ENCODE measurements around the gene ZER1. TPM values are rescaled to one million over a fixed set of nuclear protein-coding genes. Genes with fewer than 3 reads are reported as not detected.
A peak's percentile ranks its signal among the peaks of the same experiment; 100 is the strongest.

Gene ZER1
- total RNA-seq, 1 experiment from 2014 or later: 23.0 TPM

DNA sequence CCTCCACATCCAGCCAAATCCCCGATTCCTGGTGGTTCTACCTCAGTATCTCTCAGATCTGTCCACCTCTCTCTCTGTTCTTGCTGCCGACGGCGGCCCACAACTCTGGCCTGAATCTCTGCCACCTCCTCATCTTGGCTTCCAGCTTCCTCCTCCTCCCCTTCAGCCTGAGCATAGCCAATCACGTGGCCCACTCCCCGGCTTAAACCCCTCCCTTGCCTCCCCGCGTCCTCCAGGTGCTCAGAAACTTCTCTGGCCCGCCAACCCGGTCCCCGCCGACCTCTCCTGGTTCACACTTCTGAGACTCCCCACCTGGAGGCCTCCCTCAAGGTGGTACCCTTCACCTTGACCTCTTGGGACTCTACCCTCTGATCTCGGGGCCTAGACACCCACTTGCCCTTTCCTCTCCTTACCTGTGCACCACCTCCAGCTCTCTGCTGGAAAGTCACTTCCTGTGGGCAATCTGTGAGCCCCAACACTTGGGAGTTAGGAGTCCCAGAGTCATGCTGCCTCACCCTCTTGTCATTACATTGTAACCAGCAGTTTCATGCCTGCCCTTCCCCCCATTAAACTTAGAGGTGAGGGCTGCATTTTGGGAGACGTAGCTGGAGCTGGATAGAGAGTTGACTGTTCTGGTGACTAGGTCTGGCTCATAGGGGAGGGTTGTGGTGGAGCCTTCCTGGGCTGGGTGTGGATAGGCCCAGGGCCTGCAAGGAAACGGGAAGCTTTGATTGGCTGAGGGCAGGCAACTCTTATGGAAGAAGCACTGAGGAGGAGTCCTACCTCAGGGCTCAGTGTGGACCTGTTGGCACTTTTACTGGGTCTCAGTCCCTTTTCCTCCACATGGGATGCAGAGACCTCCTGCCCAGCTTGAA is 87.2 kb downstream of the ZER1 start:
- peak; percentile 48 for DNase-seq (ENCODE audit: low spot score)
- in situ Hi-C loops (cut with HindIII; ENCODE audit: low sequenced_read_pairs): no loop called here

DNA sequence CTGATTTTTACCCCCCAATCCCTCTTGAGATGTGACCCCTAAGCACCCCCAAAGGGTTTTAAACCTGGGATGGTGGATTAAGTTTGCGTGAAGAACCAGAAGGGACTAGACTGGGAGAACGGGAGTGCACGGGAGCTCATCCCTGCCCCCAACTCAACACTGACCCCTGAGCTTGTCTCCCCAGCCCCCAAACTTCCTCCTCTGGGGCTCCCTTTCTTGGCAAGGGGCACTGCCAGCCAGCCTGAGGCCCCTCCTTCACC is 87.7 kb downstream of the ZER1 start:
- in situ Hi-C loops (cut with HindIII; ENCODE audit: low sequenced_read_pairs): no loop called here
- DNase-seq (ENCODE audit: low spot score): no peak

DNA sequence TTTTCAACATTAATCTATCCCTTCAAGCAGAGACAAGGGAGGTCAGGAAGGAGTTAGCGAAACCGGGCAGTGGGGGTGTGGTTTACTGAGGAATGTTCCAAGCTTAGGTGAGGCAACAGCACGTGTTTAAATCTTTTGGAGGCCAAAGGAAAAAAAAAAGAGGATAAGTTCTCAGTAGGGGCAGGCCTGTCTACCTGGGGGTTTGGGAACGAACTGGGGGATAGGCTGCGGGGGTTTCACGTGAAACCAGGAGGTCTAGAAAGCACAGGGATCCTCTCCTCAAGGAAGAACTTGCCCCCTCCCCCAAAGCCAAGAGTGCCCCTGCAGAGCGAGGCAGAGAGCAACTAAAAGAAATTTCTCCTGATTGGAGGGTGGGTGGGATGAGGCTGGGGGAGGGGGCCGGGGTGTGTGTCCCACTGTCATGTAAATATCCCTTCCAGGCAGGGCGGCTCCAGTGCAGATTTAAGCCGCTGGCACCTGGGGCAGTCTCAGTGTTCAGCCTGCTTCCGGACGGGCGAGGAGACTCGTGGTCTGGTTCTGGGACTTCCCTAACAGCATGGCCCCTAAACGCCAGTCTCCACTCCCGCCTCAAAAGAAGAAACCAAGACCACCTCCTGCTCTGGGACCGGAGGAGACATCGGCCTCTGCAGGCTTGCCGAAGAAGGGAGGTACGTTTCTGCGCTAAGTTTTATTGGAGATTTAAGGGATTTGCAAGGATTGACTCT is 88.2 kb downstream of the ZER1 start:
- peak; percentile 40 for DNase-seq (ENCODE audit: low spot score)
- in situ Hi-C loops (cut with HindIII; ENCODE audit: low sequenced_read_pairs): no loop called here

Other genes with a start within 250 kb of the ZER1 start
- 99.1 and 103 TPM in 2 replicates for gene SPTAN1, start 219.3 kb downstream of the ZER1 start, total RNA-seq (2014; rRNA removed; shearing (Covaris generic))
- gene DYNC2I2, start 115.1 kb downstream of the ZER1 start, total RNA-seq (2014; rRNA removed; shearing (Covaris generic)): 164 and 173 TPM in 2 replicates
- 794 and 1,249 TPM in 2 replicates for gene SET, start 82.7 kb downstream of the ZER1 start, total RNA-seq (2014; rRNA removed; shearing (Covaris generic))
- 34.8 and 36.7 TPM in 2 replicates for gene PKN3, start 69.4 kb downstream of the ZER1 start, total RNA-seq (2014; rRNA removed; shearing (Covaris generic))
- 36.4 and 40.2 TPM in 2 replicates for gene ZDHHC12, start 47.8 kb downstream of the ZER1 start, total RNA-seq (2014; rRNA removed; shearing (Covaris generic))
- 2.5 and 4.8 TPM in 2 replicates for gene TBC1D13, start 15.3 kb upstream of the ZER1 start, total RNA-seq (2014; rRNA removed; shearing (Covaris generic))
- 31.6 and 67.6 TPM in 2 replicates for gene ENDOG, start 46.6 kb upstream of the ZER1 start, total RNA-seq (2014; rRNA removed; shearing (Covaris generic))
- 31.3 and 40.1 TPM in 2 replicates for gene SPOUT1, start 57.9 kb upstream of the ZER1 start, total RNA-seq (2014; rRNA removed; shearing (Covaris generic))
- gene KYAT1, start 110.0 kb upstream of the ZER1 start, total RNA-seq (2014; rRNA removed; shearing (Covaris generic)): 10.5 and 14.8 TPM in 2 replicates
- 19.6 and 38.7 TPM in 2 replicates for gene LRRC8A, start 110.2 kb upstream of the ZER1 start, total RNA-seq (2014; rRNA removed; shearing (Covaris generic))
- 13.8 and 17.6 TPM in 2 replicates for gene PHYHD1, start 149.1 kb upstream of the ZER1 start, total RNA-seq (2014; rRNA removed; shearing (Covaris generic))
- 33.7 and 38.6 TPM in 2 replicates for gene DOLK, start 175.7 kb upstream of the ZER1 start, total RNA-seq (2014; rRNA removed; shearing (Covaris generic))
- gene NUP188, start 175.8 kb upstream of the ZER1 start, total RNA-seq (2014; rRNA removed; shearing (Covaris generic)): 33.2 and 68.6 TPM in 2 replicates